ENCODE results near the gene SLC25A10. TPM values are rescaled to one million over a fixed set of nuclear protein-coding genes. Genes with fewer than 3 reads are reported as not detected.

The SLC25A10 gene
- total RNA-seq, 1 experiment from 2014 or later: 30.9 TPM

GRCh38 chr17:81720267-81721071 lies 8.4 kb downstream of the SLC25A10 start:
- Mint-ChIP-seq H3K27ac (peak overlapping the region; percentile 14 to 90 (median 63); a peak in 2 of 7 replicates), H3K27me3 (ENCODE audit: low read depth) (peaks cover 4% of the 10 kb centered on the region), H3K36me3 (ENCODE audit: insufficient read depth in 1 of 3, low read depth in 3 of 3) (peaks cover 2 to 15% (median 14%) of the 10 kb centered on the region in 3 experiments), H3K9me3 (no peaks in the 10 kb centered on the region), H3K4me1 (peaks cover 8 to 15% of the 10 kb centered on the region in 2 experiments; a peak in 3 of 4 replicates), H3K4me3 (no peak overlapping the region; a peak in 1 of 5 replicates)
- H3K79me2 ChIP-seq (ENCODE audit: insufficient read depth, low read length): no peaks in the 10 kb centered on the region
- no peak overlapping the region for H2AFZ ChIP-seq (ENCODE audit: low read length)
- no peaks in the 10 kb centered on the region for H3K9me3 ChIP-seq (ENCODE audit: control insufficient read depth, low read depth, low read length)
- no peaks in the 10 kb centered on the region for H3K23me2 ChIP-seq (ENCODE audit: insufficient read length, low read depth, low read length, poor library complexity, severe bottlenecking)
- no peak overlapping the region for H4K5ac ChIP-seq (ENCODE audit: insufficient read length, low read depth, low read length)
- H3K4me2 ChIP-seq (ENCODE audit: insufficient read depth, insufficient read length, low read length): no peak overlapping the region
- no peak overlapping the region for H2BK15ac ChIP-seq (ENCODE audit: low read depth, low read length)
- no peak overlapping the region for H2BK12ac ChIP-seq (ENCODE audit: insufficient read length, low read depth, low read length)
- H3T11ph ChIP-seq (ENCODE audit: low read length): no peak overlapping the region
- H3K4ac ChIP-seq (ENCODE audit: low read depth, low read length): no peak overlapping the region
- no peak overlapping the region for H4K8ac ChIP-seq (replicated peaks; ENCODE audit: insufficient read length, low read depth, low read length)
- H2BK120ac ChIP-seq (ENCODE audit: low read depth, low read length, poor library complexity, severe bottlenecking): no peak overlapping the region
- H4K20me1 ChIP-seq (ENCODE audit: control insufficient read depth, insufficient read depth, insufficient read length): no peaks in the 10 kb centered on the region
- no peaks in the 10 kb centered on the region for H3K79me1 ChIP-seq (ENCODE audit: insufficient read depth, low read depth, low read length, poor library complexity, severe bottlenecking)
- no peaks in the 10 kb centered on the region for H3K27me3 ChIP-seq (ENCODE audit: insufficient read depth, low read length)
- no peak overlapping the region for H4K91ac ChIP-seq (ENCODE audit: insufficient read length, low read depth, low read length)
- no peaks in the 10 kb centered on the region for H3K4me1 ChIP-seq (ENCODE audit: insufficient read depth, low read length)
- H3K18ac ChIP-seq (ENCODE audit: insufficient read length, low read depth, low read length): no peak overlapping the region
- no peak overlapping the region for H3K23ac ChIP-seq (ENCODE audit: insufficient read length, low read depth, low read length)
- H3K56ac ChIP-seq (ENCODE audit: insufficient read length, low read depth, low read length): no peak overlapping the region
- WGBS (ENCODE audit: extremely low coverage, insufficient read length, low lambda C conversion rate): no CpG with 5 or more reads among the region's 33 CpGs
- no peak overlapping the region; the same call in 1 of the 2 replicates for H3K14ac ChIP-seq (ENCODE audit: insufficient read depth, low read length)
- TF ChIP-seq, protein P1, sequence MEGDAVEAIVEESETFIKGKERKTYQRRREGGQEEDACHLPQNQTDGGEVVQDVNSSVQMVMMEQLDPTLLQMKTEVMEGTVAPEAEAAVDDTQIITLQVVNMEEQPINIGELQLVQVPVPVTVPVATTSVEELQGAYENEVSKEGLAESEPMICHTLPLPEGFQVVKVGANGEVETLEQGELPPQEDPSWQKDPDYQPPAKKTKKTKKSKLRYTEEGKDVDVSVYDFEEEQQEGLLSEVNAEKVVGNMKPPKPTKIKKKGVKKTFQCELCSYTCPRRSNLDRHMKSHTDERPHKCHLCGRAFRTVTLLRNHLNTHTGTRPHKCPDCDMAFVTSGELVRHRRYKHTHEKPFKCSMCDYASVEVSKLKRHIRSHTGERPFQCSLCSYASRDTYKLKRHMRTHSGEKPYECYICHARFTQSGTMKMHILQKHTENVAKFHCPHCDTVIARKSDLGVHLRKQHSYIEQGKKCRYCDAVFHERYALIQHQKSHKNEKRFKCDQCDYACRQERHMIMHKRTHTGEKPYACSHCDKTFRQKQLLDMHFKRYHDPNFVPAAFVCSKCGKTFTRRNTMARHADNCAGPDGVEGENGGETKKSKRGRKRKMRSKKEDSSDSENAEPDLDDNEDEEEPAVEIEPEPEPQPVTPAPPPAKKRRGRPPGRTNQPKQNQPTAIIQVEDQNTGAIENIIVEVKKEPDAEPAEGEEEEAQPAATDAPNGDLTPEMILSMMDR (conservative IDR thresholded peaks at IDR 0.05): no peak
- H3K27ac ChIP-seq (ENCODE audit: insufficient read length, low read depth, low read length): no peak overlapping the region
- no peak overlapping the region for H2BK20ac ChIP-seq (ENCODE audit: low read depth, low read length, poor library complexity, severe bottlenecking)
- H2AK5ac ChIP-seq (ENCODE audit: insufficient read length, low read length): no peak overlapping the region
- no peak for DNase-seq
- H2BK5ac ChIP-seq (ENCODE audit: insufficient read length, low read length): no peak overlapping the region
- H3K9ac ChIP-seq (ENCODE audit: extremely low read depth, insufficient read length, low read length): no peak overlapping the region
